HS-27A (cell line): ENCODE measurements around the gene ZDHHC9.

Experiments
- DNase-seq: peaks from one replicate; pipeline ENCODE4 v3.0.0-alpha.2; 2012; ENCODE audit warnings: low read depth, missing footprints

Gene ZDHHC9

DNA sequence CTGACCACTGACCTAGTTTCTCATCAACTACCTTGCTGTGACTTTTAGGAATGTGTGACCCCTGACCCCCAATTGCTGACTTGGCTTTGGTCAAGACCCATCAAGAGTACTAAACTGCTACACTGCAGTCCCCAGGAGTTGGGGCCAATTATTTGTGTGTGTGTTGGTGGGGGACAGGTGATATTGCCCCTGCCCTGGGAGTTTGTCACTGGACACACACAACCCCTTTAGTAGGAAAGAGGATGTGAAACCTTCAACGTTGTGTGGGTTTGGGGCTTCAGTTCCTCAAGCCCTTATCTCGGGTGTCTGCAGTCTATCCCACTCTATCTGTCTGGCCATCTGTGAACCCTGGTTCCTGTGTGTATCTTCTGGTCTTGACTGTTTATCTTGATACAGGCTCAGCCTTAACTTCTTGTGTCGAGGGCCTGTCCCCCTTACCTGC, 57.5 kb downstream of the ZDHHC9 start:
- no peak for DNase-seq

DNA sequence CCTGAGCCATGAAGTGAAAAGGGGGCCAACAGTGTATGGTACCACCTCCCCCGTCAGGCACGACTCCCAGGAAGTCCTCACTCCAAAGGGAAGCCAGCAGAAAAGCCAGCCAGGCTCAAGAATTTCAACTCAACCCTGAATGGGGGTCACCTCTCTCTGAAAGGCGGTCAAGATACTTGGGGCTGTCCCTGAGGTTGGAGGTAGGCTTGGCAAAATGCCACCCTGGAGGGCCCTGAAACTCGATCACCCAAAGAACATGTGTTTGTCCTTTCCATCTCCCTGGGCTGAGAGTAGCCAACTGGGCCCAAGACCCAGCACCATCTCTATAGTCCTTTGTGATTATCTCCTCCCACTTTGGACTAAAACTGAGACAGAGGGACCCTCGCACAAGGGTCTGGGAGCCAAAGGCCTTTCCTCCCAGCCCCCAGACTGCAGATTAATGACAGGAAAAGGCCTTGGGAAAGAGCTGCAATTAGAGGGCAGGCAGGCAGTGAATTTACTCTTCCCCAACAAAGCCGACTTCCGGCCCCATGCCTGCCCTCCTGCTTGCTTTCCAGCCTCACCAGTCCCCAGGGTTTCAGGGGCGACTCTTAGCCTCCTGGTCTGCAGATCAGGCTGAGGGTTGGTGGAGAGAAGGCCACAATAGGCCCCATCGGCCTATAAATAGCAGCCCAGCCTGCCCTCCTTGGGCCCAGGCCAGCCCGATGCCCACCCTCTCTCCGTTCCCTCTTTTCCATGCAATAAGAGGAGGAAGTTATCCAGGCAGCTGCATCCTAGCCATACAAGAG, 58.3 kb downstream of the ZDHHC9 start:
- no peak for DNase-seq

DNA sequence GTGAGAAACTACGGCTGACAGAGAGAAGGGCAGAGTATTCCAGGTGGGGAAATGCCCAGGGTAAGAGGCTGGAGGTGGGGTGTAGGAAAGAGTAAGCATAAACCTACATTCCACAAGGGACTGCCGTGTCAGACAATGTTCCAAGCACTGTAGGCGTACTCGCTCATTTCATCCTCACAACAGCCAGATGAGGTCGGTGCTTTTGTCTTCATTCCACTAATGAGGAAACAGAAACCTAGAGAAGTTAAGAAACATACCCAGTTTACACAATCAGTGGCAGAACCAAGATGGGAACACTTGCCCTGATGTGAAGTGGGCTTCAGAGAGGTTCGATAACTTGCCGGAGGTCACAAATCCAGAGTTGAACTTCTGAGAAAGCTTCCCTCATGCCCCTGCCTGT, 59.3 kb downstream of the ZDHHC9 start:
- no peak for DNase-seq

DNA sequence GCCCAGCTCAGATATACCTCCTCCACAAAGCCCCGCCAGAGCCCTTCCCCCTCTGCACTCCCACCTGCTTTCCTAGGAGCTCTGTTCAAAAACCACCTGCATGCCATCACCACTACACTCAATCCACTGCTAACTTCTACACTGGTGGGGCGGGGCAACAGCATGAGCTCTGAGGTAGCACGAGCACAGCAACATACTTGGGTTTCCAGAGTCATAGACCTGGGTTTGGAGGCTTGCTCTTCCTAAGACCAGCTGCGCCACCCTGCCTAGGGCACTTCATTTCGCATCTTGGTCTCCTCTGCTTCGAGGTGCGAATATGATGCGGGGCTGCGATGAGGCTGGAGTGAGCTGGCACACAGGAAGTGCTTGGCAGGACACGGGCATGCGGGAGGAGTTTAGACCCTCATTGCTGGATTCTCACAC, 60.4 kb downstream of the ZDHHC9 start:
- no peak for DNase-seq

DNA sequence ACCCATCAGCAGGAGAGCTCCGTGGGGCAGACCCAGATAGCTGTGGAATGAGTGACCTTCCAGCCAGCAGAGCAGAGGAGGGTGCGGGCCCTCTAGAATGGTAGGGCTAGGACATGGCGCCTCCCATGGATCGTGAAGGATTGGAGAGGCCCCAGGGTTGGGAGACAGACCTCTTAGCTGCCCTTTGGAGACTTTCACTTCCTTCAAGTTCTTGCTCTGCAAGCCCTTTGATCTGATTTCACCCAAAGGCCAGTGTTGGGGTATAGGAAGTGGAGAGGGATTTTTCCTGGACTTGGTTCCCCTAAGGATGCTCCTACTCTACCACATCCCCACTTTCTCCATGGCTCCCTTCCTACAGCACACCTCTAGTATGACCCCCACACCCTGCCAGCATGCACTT, 61.0 kb downstream of the ZDHHC9 start:
- no peak for DNase-seq

DNA sequence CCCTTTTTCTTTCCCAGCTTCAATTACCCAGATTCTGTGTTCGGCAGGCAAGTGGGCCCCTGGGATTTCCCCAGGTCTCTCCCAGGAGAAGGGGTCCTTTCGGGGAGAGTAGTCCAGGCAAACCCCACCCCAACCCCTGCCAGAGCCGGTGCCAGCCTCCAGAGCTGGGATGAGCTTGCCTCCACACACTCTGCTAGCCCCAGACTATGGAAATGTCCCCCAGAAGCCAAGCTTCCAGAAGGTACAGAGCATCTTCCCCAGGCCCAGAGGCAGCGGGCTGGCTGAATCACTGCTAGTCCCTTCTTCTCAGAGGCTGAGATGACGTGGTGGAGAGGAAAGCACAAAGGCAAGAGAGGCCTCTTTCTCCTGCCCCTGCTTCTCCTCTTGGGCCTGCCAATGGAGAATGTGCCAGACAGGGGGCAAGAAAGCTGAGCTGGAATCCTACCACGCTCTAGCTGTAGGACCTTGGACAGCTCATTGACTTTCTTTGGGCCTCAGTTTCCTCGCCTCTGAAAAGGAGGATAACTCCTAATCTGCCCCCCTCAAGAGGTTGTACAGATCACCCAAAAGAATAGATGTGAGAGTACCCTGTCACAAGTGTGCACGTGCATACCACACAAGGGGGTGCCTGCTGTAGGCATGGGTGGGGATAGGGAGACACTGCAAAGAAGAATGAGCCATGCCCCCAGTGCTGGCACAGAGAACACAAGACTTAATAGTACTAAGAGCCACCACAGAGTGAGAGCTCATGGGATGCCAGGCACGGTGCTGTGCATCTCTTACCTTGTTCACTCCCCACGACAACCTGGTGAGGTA, 61.8 kb downstream of the ZDHHC9 start:
- no peak for DNase-seq

DNA sequence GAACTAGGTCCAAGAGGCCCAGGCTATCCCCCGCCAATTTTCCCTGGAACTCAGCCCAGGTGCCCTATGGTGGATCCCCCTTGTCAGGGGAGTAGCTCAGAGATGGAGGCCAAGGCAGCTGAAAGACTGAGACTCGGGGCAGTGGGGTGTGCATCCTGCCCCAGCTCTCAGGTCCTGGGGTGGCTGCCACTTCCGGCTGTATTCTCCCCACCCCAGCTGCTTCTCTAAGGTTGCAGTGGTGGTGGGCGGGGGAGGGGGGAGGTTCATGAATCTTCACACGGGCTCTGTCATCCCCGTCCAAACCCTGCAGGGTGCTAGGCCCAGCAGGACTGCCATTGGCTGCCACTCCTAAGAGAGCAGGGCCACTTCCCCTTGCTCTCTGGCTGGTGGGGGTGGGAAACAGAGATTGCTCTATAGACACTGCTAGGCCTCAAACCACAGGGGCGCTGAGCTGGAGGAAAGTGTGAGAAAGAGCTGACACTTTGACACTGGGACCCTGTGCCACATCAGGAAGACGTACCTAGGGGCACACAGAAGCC, 62.5 kb downstream of the ZDHHC9 start:
- no peak for DNase-seq

DNA sequence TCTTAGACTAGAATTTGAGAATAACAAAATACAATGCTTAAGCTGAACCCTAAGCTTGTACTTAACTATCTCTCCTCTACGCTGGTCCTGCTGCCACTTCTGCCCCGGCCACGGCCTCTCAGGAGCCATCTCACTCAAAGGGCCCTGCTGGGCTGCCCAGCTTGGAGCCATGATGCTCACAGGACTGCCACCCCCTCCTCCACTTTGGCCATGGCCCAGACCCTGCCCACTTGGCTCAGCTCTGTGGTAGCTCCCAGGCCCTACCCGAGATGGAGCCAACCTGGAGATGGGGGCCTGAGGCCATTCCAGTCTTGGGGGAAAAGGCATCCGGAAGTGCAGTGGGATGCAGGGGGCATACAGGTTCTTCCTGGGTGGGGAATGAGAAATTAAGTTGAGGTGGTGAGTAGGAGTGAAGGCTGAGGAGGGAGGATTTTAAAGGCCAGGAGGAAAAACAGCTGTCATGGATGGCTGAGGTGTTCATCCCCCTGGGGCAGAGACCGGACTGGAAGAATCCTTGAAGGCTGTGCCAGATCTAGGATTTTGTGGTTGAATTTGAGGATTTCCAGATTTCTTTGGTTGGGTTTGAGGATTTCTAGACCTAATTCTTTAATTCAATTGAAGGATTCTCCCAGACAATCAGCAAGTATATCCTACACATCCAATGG, 63.1 kb downstream of the ZDHHC9 start:
- no peak for DNase-seq

DNA sequence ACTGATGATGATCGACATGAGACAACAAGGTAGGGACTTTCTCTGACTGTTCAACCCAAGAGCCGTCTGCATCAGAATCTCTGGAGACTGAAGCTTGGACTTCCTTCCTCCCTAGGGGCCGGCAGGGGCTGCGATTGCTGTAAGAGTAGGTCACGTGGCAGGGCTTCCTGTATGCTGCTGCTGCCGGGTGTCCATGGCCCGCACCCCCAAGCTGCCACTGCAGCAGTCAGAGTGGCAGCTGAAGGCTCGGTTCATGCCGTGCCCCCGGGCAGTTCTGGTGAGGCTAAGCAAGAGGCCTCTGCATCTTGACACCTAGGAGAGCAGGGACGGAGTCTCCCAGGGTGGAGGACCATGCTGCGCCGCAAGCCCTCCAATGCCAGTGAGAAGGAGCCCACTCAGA, 63.9 kb downstream of the ZDHHC9 start, which contains the start of gene SASH3:
Gene SASH3 (plus strand): TSS at position 203 of the 400 bp plus-strand sequence. CDS start 149 bp downstream, at position 352.
- DNase-seq: no peak

DNA sequence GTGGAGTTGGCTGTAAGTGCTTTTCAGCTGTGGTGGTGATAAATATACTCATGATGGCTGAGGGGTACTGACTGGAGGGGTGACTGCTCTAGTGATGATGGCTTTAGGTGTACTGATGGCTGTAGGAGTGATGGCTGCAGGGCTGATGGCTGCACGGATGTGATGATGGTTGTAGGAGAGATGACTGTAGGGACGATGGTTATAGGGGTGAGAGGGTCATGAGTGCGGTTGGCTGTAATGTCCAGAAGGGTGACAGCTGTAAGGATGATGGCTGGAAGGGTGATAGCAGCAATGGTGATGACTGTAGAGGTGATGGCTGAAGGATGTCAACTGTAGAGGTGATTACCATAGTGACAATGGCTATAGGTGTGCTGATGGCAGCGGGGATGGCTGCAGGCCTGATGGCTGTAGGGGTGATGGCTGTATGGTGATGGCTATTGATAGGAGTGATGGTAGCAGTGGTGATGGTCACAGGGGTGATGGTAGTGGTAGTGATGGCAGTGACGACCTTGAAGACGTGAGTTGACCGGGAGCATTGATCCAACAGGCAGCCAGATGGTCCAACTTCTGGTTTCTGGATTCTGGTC, 64.5 kb downstream of the ZDHHC9 start:
- no peak for DNase-seq

DNA sequence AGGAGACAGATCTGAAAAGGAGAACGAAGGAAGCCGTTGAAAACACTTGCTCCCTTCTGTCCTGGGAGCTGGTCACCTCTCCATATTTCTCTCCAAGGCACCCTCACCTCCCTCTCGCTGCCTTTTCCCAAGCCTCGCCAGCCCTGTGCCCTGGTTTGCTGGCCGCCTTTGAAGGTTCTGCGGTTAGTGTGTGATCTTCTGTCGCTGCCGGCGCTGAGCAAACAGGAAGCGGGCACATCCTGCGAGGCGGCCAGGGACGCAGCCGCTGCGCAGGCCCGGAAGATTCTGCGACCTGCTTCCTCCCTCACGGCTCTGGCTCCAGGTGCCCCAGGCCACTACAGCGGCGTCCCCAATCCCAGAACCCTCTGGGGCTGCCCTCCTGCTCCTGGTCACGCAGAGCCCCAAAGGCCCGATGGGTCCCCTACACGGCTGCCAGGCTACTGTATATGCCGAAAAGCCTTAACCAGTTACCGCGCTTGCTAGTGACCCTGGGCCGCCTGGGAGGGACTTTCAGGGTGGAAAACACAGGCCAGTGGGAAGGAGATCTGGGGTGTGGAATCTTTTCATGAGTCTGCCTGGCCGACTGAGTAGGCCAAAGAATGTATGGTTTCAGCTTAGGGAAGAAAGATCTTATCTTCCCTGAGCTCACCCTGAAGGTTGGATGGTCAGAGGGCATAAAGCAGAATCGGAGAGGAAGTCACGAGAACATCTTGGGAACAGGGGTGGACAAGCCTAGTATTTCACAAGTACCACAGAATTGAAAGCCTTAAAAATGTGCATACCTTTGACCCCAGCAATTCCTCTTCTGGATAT, 66.3 kb downstream of the ZDHHC9 start:
- no peak for DNase-seq

DNA sequence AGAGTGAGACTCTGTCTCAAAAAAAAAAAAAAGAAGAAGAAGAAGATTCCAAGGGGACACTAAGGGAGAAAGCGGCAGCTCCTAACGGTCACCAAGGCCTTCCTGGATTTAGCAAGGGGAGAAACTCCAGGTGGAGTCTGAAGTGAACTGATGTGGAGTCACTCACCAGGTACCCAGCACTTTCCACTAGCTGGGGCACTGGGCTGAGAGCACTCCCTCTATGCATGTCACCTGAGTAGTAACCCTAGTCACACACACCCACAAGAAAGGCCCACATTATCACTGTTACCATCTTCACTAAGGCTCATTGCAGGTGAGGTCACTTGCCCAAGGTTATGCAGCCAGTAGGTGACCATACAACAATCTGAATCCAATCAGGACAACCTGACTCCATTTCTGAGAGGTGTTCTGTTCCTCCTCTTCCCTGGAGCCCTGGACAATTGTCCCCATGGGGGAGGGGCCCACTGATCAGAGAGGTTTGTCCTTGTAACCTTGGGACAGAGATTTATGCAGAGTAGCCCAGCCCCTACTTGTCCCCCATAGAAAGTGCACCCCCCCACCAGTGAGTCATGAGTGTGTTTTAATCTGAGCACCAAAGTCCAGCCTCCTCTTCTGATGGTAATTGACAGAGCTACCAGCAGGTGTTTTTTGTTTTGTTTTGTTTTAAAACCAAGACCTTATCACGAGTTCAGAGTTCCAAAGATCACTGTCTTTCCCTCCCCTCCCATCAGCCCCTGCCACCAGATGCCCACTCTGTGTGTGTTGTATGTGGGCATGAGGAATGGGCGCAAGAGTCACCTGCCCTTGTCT, 69.8 kb downstream of the ZDHHC9 start:
- DNase-seq: no peak

DNA sequence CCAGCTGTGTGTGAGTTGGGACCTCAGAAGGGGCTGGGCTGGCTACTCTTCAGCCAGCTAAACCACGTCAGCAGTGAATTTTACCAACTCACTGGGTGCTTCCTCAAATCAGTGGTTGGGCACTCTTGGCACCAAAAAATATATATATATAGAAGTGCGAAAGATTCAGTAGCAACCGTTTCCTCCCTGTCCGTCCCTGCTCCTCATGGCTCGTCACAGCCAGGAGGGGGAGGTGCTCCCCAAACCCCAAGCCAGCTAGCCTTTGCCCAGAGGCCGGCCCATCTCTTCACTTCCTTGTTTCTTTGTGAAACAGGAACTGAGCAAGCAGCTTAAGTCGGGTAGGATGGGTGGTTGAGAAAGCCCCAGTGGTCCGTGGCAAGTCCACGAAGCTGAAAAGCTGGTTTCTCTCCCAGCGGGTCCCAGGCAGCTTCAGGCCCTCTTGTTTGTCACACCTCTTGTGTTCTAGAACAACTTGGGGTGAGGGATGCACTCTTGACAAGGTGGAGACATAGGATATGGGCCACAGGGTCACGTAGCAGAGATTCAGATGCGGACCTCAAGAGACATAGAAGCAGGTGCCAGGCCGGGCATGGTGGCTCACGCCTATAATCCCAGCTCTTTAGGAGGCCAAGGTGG, 70.8 kb downstream of the ZDHHC9 start:
- DNase-seq: no peak

DNA sequence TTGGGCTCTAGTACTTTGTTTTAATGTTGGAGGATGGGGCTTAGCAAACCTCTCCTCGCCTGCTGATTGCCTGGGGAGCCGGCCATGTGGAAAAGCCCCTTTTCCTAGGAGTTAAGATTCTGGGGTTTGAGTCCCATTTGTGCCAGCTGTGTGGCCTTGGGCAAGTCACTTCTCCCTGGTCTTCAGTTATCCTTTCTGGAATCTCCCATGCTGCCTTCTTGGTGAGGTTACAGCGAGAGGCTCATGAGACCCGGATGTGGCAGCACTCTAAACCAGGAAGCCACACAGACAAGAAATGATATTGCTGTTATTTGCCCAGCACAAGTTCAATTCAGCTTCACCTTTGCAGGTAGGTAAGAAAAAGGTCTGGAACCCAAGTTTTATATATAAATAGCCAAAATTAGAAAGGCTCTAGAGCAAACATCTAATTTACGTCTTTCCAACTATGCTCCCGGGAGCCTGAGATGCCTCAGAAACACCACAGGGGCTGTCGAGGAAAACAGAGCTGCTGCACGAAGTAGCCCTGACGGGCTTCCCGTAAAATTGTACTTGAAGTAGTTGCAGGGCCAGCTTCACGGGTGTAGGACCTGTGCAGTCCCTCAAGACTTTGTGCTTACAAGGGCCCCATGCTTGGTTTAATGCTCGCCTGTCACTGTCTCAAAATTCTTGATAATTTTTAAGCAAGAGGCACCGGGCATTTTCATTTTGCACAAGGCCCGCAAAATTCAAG, 72.3 kb downstream of the ZDHHC9 start:
- no peak for DNase-seq

DNA sequence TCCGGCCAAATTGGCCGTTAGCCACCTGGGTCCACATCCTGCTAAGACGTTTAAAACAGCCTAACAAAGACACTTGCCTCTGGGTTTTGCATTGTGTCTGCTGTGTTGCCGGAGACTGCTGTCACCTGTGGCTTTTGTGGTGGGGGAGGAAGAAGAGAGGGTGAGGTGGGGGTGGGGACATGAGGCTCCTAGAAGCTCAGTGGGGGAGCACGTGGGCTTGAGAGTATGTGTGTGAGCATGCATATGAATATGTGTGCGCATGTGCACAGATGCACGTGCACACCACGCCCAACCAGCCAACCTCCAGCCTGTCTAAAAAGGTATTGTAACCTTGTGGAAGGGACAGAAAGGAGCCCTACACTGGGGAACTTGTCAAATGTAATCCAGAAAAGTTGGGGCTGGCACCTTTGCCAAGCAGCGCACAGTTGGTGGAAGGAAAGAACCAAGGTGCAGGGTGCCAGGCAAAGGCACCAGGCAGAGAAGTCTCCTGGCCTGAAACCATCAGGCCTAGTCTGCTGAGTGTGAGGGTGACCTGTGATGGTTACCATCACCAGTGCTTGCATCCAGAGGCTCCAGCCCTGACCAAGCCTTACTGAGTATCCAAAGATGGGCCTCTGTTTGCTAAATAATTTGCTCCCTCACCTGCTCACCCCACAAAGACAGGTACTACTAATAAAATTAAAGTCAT, 74.1 kb downstream of the ZDHHC9 start:
- no peak for DNase-seq

DNA sequence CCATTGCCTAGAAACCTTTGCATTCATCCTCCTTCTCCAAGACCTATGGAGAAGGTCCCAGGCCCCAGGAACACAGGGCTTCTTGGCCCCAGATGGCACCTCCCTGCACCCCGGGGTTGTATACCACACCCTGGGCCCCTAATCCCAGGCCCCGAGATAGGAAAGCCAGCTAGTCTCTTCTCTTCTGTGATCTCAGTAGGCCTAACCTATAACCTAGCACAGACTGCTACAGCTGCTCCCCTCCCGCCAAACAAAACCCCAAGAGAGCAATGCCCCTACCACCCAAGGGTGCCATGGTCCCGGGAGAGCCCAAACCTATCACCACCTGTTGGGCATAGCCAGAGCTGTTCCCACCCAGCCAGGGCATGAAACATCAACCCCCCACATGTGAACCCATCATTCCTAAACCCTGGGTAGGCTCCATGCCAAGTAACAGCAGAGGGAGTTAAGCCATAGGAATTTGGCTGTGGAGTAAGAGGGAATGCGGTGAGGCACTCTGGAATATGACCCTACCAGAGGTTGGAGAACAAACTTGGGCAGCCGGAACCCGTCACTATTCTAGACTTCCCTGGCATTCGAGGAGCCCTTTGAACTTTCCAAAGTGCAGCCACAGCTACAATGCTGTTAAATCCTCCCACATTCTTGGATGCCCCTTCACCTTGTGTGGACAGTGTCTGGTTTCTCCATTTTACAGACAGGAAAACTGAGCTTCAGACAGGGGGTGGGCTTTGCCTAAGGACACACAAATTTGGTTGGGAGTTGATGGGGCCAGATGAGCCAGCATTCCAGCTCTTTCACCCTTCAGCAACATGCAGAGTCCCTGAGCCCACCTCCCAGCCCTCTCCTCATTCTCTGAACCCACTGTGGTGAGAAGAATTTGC, 74.9 kb downstream of the ZDHHC9 start:
- peak; percentile 17 for DNase-seq

DNA sequence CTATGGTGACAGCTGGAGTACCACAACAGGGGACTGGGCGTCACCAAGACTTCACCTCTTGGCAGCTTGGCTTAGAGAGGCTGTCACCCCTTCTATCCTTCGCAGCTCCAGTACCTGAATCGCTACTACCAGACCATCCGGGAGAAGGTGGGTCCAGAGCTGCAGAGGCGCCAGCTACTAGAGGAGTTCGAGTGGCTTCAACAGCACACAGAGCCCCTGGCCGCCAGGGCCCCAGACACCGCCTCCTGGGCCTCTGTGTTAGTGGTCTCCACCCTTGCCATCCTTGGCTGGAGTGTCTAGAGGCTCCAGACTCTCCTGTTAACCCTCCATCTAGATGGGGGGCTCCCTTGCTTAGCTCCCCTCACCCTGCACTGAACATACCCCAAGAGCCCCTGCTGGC, 75.5 kb downstream of the ZDHHC9 start:
- no peak for DNase-seq
